Measurements from ENCODE around the gene PRKD2.
"Not testable (repeated sequence)": the region's sequence is repeated elsewhere in the genome, so short reads cannot be mapped to it uniquely, and the experiment has no call there.

PRKD2 gene

DNA sequence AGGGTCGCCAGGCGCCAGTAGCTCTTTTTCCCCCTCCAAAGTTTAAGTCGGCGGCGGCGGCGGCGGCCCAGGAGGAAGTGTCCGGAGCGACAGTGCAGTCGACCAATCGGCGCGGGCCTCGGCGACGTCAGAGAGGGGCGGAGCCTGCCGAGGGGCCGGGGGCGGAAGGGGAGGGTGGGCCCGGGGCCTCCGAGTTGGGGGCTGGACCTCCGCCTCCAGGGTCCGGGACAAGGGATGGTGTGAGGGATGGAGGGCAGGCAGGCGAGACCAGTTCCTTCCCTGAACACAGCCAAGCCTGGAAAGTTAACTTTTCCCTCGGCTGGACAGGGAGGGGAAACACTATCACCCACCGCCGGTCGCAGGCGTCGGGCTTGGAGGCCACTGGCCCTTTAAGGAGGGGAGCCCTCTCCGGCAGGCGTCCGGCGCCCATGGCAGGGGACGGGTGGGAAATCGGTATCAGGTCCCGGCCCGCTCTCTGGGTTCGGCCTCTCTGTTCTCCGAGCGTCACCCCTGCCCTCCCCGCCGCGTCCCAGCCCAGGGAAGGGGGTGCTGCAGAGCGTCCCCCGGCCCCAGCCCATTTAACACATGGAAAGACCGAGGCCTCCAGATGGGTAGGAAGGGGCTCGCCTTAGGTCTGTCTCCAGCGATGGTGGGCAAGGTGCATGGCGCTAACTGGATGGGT is at the start of gene PRKD2:
PRKD2 (minus strand) TSS at position 81 of the 682 bp plus-strand sequence. CDS start 744 bp downstream, outside the sequence.
- peak; percentile 88 for DNase-seq

DNA sequence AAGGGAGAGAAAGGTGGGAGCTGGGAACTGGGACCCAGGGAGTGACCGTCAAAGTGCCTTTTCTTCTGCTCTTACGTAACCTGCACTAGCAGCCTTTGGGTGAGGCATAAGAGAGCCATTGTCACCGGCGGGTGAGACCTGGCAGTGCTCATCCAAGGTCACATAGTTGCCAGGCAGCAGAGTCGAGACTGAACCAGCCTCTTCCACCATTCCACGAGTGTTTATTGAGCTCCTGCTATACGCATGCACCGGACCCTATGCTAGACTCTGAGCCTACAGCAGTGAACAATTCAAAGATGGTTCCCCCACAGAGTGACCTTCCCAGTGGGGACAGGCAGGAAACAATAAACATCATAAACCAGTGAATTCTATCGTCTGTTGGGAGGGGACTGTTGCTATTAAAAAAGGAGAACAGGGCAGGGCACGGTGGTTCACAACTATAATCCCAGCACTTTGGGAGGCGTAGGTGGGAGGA is 47.9 kb upstream of the PRKD2 start:
- no peak for DNase-seq

DNA sequence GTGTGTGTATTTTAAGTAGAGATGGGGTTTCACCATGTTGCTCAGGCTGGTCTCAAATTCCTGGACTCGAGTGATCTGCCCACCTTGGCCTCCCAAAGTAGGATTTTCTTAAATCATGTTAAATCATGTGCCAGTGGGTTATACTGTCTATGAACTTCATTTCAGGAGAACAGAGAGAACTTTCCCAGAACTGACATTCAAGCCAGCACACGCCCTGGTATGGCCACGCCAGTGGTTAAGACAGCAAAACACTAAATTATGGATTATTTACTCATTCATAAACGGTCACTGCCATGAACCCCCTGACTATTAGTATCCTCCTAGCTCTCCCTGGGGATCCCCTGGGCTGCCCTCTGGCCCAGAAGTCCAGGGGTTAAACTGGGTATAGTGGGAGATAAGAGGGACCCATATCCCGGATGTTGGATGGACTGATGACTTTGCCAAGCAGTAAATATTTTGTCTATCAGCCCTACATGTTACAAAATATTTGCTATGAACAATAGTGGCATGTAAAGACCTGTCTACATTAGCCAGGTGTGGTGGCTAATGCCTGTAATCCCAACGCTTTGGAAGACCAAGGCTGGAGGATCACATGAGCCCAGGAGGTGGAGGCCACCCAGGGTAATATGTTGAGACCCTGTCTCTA is 45.5 kb upstream of the PRKD2 start:
- no peak for DNase-seq

DNA sequence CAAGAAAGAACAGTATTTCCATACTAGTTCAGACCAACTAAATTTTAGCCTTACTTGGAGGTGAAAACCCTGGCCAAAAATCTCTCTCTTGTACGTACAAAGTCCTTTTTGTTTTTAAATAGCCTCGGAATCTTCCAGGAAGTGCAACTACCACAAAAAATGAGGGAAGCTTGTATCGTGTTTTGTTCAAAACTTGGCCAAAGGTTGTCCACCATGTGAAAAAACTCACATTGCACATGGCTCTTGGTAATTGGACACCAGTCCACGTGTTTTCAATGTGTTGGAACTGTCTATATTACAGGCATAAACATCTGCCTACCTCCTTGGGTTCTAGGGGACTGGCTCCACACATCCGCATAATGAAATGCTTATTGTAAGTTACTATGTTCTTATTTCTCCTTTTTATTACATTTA is 44.5 kb upstream of the PRKD2 start:
- no peak for DNase-seq

DNA sequence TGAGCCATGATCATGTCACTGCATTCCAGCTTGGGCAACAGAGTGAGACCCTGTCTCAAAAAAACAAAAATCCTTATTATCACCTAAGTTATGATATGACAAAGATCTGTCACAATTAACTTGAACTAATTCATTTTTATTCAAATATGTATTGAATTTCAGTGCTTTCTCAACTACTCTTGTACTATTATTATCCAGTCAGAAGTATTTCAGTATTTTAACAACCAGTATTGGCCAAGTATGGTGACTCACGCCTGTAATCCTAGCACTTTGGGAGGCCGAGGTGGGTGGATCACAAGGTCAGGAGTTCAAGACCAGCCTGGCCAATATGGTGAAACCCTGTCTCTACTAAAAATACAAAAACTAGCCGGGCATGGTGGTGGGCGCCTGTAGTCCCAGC is 44.0 kb upstream of the PRKD2 start:
- DNase-seq = not testable (repeated sequence)

DNA sequence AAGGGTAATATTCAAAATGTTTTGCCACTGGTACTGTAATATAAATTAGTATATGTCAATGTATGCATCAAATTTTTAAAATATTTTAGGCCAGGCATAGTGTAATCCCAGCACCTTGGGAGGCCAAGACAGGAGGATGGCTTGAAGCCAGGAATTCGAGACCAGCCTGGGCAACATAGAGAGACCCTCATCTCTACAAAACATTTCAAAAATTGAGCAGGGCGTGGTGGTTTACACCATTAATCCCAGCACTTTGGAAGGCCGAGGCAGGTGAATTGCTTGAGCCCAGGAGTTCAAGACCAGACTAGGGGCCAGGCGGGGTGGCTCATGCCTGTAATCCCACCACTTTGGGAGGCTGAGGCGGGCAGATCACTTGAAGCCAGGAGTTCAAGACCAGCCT is 43.4 kb upstream of the PRKD2 start:
- DNase-seq = no peak

DNA sequence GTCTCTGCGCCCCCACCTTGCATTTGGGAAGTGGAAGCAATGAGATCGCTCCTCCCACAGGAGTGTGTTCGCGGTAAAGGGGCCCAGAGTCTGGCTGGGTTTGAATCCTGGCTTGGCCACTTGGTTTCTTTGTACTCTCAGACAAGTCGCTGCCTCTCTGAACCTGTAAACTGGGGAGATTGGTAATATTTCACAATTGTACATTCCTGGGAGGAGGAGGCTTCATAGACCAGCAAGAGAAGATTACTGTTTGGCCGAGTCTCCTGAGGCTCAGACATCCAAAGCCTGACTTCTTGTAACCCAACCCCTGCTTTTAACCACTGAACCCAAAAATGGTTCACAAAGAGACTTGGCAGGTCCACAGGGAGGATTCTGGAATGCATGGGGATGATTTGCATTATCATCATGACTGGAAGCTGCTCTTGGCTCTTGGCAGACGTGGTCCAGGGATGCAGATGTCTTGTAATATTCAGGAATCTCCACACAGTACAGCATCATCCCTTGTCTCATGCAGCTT is 43.0 kb upstream of the PRKD2 start:
- no peak for DNase-seq

DNA sequence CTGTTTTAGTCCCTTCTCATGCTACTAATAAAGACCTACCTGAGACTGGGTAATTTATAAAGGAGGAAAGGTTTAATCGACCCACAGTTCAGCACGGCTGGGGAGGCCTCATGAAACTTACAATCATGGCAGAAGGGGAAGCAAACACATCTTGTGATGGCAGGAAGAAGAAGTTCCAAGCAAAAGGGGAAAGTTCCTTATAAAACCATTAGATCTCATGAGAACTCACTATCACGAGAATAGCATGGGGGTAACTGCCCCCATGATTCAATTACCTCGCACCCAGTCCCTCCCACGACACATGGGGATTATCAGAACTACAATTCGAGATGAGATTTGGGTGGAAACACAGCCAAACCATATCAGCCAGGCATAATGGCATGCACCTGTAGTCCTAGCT is 42.3 kb upstream of the PRKD2 start:
- no peak for DNase-seq

DNA sequence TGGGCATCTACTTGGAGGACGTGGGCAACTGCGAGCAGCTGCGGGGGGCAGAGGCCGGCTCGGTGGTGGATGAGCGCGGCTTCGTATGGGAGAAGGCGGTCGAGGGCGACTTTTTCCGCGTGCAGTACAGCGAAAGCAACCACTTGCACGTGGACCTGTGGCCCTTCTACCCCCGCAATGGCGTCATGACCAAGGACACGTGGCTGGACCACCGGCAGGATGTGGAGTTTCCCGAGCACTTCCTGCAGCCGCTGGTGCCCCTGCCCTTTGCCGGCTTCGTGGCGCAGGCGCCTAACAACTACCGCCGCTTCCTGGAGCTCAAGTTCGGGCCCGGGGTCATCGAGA is 39.6 kb upstream of the PRKD2 start:
- DNase-seq = no peak

DNA sequence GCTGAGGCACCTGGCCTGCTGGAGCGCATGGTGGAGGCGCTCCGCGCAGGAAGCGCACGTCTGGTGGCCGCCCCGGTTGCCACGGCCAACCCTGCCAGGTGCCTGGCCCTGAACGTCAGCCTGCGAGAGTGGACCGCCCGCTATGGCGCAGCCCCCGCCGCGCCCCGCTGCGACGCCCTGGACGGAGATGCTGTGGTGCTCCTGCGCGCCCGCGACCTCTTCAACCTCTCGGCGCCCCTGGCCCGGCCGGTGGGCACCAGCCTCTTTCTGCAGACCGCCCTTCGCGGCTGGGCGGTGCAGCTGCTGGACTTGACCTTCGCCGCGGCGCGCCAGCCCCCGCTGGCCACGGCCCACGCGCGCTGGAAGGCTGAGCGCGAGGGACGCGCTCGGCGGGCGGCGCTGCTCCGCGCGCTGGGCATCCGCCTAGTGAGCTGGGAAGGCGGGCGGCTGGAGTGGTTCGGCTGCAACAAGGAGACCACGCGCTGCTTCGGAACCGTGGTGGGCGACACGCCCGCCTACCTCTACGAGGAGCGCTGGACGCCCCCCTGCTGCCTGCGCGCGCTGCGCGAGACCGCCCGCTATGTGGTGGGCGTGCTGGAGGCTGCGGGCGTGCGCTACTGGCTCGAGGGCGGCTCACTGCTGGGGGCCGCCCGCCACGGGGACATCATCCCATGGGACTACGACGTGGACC is 39.1 kb upstream of the PRKD2 start:
- no peak for DNase-seq

DNA sequence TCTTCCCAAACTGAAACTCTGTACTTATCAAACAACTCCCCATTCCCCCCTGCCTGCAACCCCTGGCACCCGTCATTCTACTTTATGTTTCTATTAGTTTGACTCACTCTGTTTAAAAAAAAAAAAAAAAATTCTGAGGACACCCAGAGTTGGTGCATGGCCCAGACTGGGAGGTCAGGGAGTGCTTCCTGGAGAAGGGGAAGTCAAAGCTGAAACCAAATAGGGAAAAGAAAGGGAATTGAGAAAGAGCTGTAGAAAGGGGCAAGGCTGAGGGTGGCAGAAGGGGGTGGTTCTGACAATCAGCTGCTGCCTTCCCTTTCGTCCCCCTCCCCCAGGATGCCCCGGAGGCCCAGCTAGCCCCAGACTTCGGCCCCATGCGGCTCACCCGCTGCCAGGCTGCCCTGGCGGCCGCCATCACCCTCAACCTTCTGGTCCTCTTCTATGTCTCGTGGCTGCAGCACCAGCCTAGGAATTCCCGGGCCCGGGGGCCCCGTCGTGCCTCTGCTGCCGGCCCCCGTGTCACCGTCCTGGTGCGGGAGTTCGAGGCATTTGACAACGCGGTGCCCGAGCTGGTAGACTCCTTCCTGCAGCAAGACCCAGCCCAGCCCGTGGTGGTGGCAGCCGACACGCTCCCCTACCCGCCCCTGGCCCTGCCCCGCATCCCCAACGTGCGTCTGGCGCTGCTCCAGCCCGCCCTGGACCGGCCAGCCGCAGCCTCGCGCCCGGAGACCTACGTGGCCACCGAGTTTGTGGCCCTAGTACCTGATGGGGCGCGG is 38.4 kb upstream of the PRKD2 start:
- DNase-seq = no peak

DNA sequence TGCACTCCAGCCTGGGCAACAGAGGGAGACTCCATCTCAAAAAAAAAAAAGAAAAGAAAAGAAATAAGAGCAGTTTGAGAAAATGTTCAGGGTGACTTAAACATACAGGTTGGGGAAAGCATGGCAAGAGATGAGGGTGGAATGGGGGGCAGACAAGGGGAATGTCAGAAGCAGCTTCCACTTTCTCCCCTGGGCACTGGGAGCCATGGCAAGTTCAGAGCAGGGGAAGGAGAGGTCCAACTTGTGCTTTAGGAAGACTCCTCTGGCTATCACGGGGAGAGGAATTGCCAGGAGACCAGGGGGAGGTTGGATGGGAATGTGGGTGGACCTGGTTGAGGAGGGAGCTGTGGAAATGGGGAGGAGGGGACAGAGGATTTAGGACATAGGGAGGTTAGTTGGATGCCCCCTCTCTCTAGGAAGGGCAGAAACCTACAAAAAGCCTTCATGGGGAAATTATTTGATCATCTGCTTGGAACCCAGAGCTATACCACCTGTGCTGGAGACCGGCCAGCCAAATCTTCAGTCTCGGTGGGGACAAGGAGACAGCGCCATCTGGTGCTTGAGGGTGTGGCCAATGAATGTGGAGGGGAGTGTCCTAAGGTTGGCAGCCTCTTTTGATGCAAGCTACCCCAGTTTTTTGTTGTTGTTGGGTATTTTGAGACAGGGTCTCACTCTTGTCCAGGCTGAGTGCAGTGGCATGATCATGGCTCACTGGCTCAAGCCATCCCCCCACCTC is 36.7 kb upstream of the PRKD2 start:
- peak; percentile 74 for DNase-seq

DNA sequence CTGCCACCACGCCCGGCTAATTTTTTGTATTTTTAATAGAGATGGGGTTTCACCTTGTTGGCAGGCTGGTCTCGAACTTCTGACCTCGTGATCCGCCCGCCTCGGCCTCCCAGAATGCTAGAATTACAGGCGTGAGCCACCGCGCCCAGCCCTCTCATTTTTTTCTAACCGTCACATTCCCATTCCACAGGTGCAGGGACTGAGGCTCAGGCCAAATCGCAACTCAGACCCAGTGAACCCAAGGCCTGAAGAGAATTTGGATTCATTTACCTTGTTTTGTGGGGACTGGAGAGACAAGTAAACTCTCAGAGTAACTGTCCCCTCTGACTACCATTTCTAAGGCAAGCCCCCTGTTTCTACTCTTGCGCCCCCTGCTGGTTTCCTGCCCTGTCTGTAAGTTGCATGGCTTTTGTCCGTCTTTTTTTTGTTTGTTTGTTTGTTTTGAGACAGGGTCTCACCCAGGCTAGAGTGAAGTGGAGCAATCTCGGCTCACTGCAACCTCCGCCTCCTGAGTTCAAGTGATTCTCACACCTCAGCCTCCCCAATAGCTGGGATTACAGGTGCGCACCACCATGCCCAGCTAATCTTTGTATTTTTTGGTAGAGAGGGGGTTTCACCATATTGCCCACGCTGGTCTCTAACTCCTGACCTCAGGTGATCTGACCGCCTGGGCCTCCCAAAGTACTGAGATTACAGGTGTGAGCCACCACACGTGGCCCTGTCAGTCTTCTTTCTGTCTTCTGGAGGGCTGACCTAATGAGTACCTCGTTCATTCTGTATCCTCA is 31.6 kb upstream of the PRKD2 start:
- peak; percentile 82 for DNase-seq

DNA sequence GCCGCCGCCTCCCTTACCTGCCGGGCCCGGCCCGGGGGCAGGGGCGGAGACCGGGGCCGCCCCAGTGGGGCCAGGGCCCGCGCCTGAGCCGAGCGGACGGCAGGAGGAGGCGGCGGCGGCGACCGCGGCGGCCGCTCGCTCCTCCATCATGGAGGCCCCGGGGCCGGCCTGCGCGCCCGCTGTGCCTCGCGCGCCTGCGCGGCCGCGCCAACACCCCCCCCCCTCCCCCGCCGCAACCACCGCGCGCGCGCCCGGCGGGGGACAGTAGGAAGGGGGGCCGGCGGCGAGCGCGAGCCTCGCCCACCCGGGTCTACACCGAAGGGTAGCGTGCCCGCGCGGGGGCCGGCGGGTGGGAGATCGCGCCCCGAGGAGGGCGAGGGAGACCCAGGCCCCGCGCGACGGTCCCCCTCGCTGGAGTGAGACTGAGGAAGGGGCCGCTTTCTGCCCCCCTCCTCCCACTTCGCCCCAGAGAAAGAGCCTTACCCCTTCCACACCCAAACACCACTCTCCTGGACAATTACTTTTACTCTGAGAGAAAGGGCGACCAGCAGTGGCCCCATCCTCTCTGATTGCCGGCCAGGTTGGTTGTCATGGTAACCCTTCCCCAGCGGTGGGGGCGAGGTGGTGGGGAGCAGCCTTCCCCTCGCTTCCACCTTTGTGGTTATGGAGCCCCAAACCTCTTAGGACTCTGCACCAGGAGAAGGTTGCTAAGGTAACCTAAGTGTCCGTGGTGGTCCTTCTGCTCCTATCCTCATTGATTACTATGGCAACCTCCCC is 29.6 kb upstream of the PRKD2 start, which contains the start of gene STRN4:
STRN4 (minus strand) TSS at position 170 of the 777 bp plus-strand sequence; CDS start at position 150, 20 bp downstream.
- DNase-seq = peak; percentile 75

DNA sequence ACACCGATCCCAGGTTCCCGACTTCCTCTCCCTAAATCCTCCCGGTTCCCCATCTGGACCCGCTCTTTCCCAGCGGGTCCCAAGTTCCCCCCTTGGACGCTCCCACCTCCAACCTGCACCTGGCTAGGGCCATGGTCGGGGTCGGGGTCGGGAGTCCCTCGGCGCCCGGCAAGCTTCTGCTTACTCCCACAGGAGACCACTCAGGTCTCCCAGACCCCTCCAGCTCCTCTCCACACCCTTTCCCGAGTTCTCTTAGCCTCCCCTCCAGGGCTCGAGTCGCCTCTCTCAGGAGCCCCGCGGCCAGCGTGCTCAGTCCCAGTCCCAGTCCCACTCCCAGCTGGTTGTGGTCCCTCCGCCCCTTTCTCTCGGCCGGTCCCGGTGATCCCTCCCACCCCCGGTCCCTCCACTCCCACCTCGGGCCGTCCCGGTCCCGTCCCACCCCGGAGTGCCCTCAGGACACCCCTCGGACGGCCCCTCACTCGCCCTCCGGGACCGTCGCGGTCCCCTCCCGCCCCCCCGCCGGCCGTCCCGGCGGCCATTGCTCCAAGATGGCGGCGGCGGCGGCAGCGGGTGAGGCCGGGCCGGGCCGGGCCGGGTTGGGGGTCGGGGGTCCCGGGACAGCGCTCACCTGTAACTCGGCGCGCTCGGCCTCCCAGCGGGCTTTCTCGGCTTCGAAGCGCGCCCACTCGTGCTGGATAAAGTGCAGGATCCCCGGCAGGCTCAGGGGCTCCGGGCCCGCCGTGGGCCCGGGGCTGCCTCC is 28.8 kb upstream of the PRKD2 start, which contains the start of gene FKRP:
FKRP (plus strand) TSS at position 537 of the 760 bp plus-strand sequence. CDS start 9,394 bp downstream, outside the sequence.
- peak; percentile 47 for DNase-seq

DNA sequence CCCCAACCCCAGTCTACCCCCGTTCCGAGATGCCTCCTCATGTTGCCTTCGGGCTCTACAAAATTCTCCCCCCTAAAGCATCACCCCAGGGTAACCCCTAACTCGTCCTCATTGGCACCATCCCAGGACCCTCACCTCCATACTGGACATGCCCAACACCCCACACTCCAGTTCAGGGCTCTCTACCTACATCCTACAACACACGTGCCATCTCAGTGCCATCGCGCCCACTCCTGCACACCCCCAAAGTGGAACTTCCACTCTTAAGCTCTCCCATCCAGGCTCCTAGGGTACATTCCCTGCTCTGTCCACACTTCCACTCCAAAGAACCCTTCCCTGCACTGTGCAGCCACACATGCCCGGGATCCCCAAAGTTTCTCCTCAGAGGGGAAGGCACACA is 28.1 kb upstream of the PRKD2 start:
- no peak for DNase-seq

DNA sequence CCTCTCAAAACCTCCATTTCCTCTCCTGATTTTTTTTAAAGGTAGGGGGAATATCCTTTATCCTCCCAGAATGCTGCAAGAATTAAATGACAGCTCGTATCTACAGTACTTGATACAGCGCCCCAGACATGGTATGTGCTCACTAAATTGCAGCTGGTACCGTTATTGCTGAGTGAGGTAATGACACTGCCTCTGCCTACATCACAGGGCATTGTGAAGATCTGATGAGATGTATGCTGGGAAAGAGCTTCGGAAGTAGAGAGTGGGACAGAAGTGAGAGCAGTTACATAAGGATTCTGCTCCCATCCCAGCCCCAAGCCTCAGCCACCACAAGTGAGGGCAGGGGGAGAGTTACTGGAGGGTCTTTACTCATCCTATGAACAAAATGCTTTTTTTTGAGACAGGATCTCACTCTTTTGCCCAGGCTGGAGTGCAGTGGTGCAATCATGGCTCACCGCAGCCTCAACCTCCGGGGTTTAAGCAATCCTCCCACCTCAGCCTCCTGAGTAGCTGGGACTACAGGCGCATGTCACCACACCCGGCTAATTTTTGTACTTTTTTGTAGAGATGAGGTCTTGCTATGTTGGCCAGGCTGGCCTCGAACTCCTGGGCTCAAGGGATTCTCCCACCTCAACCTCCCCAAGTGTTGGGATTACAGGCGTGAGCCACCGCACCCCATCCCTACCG is 27.2 kb upstream of the PRKD2 start:
- DNase-seq = no peak

DNA sequence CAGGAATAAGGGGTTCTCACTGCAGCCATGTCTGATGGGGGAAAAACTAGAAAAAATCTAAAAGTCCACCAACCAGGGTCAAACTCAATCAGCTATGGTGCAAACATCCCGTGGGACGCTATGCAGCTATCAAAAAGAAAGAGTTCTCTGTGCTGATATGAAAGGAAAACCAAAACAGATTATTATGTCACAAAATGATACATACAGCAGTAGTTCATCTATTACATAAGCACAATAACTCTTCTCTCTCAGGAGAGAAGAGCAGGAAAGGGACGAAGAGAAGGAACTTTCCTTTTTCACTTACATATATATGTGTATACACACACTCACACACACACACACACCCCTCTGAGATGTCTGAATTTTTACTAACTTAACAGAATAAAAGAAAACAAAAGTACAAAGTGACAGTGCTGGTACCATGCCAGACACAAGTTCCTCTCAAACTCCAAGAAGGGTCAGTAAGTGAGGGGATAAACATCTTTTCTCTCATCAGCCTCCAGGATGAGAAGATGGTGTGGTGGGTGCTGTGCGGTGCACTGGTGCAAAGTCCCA is 26.1 kb upstream of the PRKD2 start:
- no peak for DNase-seq

DNA sequence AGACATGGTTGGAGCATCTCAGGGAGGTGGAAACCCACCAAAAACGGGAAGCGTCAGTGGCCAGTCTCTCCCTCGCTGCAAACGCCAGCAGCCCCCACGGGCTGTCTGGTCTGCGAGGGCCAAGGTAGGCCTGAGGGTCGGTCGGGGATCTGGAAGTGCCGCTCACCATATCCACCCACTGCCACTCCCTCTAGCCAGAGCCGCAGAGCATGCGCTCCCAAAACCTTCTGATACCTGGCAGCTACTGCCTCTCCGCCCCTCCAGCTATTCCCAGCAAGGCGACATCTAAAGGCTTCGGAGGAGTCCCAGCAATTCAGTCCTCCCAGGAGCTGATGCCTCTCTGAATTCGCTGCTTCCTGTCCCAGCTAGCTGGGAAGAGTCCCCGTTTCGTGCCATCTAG is 24.5 kb upstream of the PRKD2 start:
- DNase-seq = no peak

Measured in CD4-positive, alpha-beta T cell treated with Interleukin-6 for 4 hours (primary cell).